Nephron (organoid): Measurements from ENCODE around the gene CPSF6.
"Not testable (repeated sequence)": the region's sequence is repeated elsewhere in the genome, so short reads cannot be mapped to it uniquely, and the experiment has no call there.

Experiments
- H3K27ac Mint-ChIP-seq, 3 experiments: 2 replicates each; pipeline ENCODE4 v1.8.0; 2020; ENCODE audit warnings: mixed read lengths in 3 of 3, mild to moderate bottlenecking in 2 of 3, moderate library complexity in 1 of 3
- H3K27me3 Mint-ChIP-seq: 2 replicates; pipeline ENCODE4 v1.8.0; 2021; ENCODE audit warnings: low read depth, mild to moderate bottlenecking, moderate library complexity, mixed read lengths
- H3K36me3 Mint-ChIP-seq: 2 replicates; pipeline ENCODE4 v1.8.0; 2020; ENCODE audit warnings: low read depth, mixed read lengths
- H3K4me1 Mint-ChIP-seq: 2 replicates; pipeline ENCODE4 v1.8.0; 2020; ENCODE audit warnings: mixed read lengths
- H3K4me3 Mint-ChIP-seq, 3 experiments: 2 replicates each; pipeline ENCODE4 v1.8.0; 2020; ENCODE audit warnings: mild to moderate bottlenecking in 3 of 3, mixed read lengths in 3 of 3, moderate library complexity in 2 of 3
- H3K9me3 Mint-ChIP-seq: 2 replicates; pipeline ENCODE4 v1.8.0; 2020; ENCODE audit warnings: mixed read lengths
- CTCF ChIP-seq, 3 experiments: fragments of 200-600 bp; sonication (generic); IDR thresholded peaks; one replicate each; pipeline ENCODE4 v1.5.0; 2021; ENCODE audit warnings: antibody characterized with exemption in 3 of 3; ENCODE audit not compliant: unreplicated experiment in 3 of 3

CPSF6 gene

DNA sequence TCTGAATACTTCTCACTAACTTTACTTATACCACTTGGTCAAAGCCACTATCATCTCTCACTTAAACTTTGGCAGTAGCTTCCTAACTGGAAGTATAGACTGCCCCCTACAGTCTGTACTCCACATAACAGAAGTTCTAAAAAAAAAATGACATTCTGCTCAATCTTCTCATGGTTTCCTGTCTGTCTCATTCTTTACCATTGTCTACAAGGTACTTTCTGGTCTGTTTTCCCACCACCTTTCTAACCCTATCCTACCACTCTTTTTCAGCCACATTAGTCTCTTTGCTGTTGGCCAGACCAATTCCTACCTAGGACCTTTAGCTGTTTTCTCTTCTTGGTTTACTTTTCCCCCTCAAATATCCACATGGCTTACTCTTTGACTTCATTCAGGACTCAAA, 14.7 kb downstream of the CPSF6 start:
- Mint-ChIP-seq H3K36me3 (peaks cover 50% of the 10 kb centered on the region), H3K27me3 (no peaks in the 10 kb centered on the region), H3K4me1 (peaks cover 16% of the 10 kb centered on the region), H3K27ac (peak overlapping the region in 1 of 3 experiments; percentile 0), H3K9me3 (no peaks in the 10 kb centered on the region), H3K4me3 (no peak overlapping the region)
- peak; percentile 46 to 65 (median 52) for TF ChIP-seq CTCF (IDR thresholded peaks at IDR 0.05; ENCODE audit: unreplicated experiment in 3 of 3)

DNA sequence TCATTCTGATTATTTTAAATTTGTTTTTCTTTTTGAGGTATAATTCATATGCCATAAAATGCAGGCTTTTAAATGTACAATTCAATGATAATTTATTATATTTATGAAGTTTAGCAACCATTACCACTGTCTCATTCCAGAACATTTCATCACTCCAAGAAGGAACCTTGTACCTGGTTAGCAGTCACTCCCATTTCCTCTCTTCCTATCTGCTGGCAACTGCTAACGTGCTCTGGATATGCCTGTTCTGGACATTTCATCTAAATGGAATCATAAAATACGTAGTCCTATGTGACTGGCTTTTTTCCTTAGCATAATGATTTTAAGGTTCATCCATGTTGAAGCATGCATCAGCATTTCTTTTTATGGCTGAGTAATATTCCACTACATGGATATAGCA, 15.5 kb downstream of the CPSF6 start:
- Mint-ChIP-seq H3K27ac (no peak overlapping the region), H3K4me3 (no peak overlapping the region), H3K9me3 (no peaks in the 10 kb centered on the region), H3K27me3 (no peaks in the 10 kb centered on the region), H3K4me1 (peaks cover 8% of the 10 kb centered on the region), H3K36me3 (peaks cover 52% of the 10 kb centered on the region)
- no peak for TF ChIP-seq CTCF (IDR thresholded peaks at IDR 0.05; ENCODE audit: unreplicated experiment in 3 of 3)

- Mint-ChIP-seq H3K4me1 (no peaks in the 10 kb centered on the region), H3K9me3 (no peaks in the 10 kb centered on the region)
- TF ChIP-seq CTCF (IDR thresholded peaks at IDR 0.05; ENCODE audit: unreplicated experiment in 3 of 3): no peak
These were observed 19.3 kb downstream of the CPSF6 start for GRCh38 chr12:69258655-69259054.

GRCh38 chr12:69262264-69262974, 23.1 kb downstream of the CPSF6 start:
- TF ChIP-seq CTCF (IDR thresholded peaks at IDR 0.05; ENCODE audit: unreplicated experiment in 3 of 3): no peak
- Mint-ChIP-seq H3K9me3 (no peaks in the 10 kb centered on the region), H3K27ac (no peak overlapping the region), H3K4me3 (no peak overlapping the region), H3K4me1 (no peaks in the 10 kb centered on the region), H3K36me3 (peaks cover 70% of the 10 kb centered on the region), H3K27me3 (no peaks in the 10 kb centered on the region)

More at GRCh38 chr12:69258655-69259054, 19.3 kb downstream of the CPSF6 start:
- Mint-ChIP-seq H3K4me3 (no peak overlapping the region), H3K36me3 (peaks cover 75% of the 10 kb centered on the region), H3K27me3 (no peaks in the 10 kb centered on the region), H3K27ac (peak overlapping the region in 1 of 3 experiments; percentile 28)

- Mint-ChIP-seq H3K36me3 (peaks cover 57% of the 10 kb centered on the region), H3K27me3 (no peaks in the 10 kb centered on the region)
- no peak for TF ChIP-seq CTCF (IDR thresholded peaks at IDR 0.05; ENCODE audit: unreplicated experiment in 3 of 3)
These were observed 25.8 kb downstream of the CPSF6 start for GRCh38 chr12:69265205-69265604.

DNA sequence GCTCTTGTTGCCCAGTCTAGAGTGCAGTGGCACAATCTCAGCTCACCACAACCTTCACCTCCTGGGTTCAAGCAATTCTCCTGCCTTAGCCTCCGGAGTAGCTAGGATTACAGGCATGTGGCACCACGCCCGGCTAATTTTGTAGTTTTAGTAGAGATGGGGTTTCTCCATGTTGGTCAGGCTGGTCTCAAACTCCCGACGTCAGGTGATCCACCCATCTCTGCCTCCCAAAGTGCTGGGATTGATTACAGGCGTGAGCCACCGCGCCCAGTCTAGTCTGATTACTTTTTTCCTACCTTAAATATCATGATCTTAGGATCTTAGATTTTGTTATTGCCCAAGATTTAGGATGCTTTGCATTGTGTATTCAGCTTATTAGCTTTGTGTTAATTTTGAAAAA, 26.3 kb downstream of the CPSF6 start:
- H3K4me3 Mint-ChIP-seq, H3K27me3 Mint-ChIP-seq, H3K9me3 Mint-ChIP-seq, H3K4me1 Mint-ChIP-seq, H3K27ac Mint-ChIP-seq: not testable (repeated sequence)
- peaks cover 56% of the 10 kb centered on the region for H3K36me3 Mint-ChIP-seq

More at GRCh38 chr12:69265205-69265604, 25.8 kb downstream of the CPSF6 start:
- no peaks in the 10 kb centered on the region for H3K4me1 Mint-ChIP-seq
- no peak overlapping the region for H3K27ac Mint-ChIP-seq
- H3K4me3 Mint-ChIP-seq: no peak overlapping the region
- H3K9me3 Mint-ChIP-seq: no peaks in the 10 kb centered on the region
